Neuronal stem cell (in vitro differentiated cells): Measurements from ENCODE around the gene NAV2.
"Not testable (repeated sequence)": the region's sequence is repeated elsewhere in the genome, so short reads cannot be mapped to it uniquely, and the experiment has no call there.

Source experiments
- DNase-seq: peaks from one replicate; pipeline ENCODE4 v3.0.0-alpha.2; 2013; ENCODE audit warnings: low spot score
- H2AFZ ChIP-seq: one replicate; pipeline ENCODE4 v1.6.1; 2013; ENCODE audit warnings: mild to moderate bottlenecking, low read length, inconsistent platforms
- H2AK5ac ChIP-seq: 2 replicates; pipeline ENCODE4 v1.6.1; 2013; ENCODE audit warnings: low read depth, mild to moderate bottlenecking, inconsistent platforms, low read length, moderate library complexity, mixed read lengths
- H2BK120ac ChIP-seq: 2 replicates; pipeline ENCODE4 v1.6.1; 2013; ENCODE audit warnings: low read depth, mild to moderate bottlenecking, inconsistent platforms, low read length, moderate library complexity, mixed read lengths
- H2BK12ac ChIP-seq: one replicate; pipeline ENCODE4 v1.6.1; 2013; ENCODE audit warnings: low read length, inconsistent platforms
- H2BK15ac ChIP-seq: 2 replicates; pipeline ENCODE4 v1.6.1; 2013; ENCODE audit warnings: mild to moderate bottlenecking, low read length, inconsistent platforms, mixed read lengths
- H2BK5ac ChIP-seq: one replicate; pipeline ENCODE4 v1.6.1; 2013; ENCODE audit warnings: inconsistent platforms, mild to moderate bottlenecking, low read length, moderate library complexity
- H3K14ac ChIP-seq: one replicate; pipeline ENCODE4 v1.6.1; 2013; ENCODE audit warnings: low read length, inconsistent platforms
- H3K18ac ChIP-seq: 2 replicates; pipeline ENCODE4 v1.6.1; 2013; ENCODE audit warnings: low read length, inconsistent platforms
- H3K23ac ChIP-seq: 2 replicates; pipeline ENCODE4 v1.6.1; 2013; ENCODE audit warnings: low read depth, mild to moderate bottlenecking, mixed read lengths, low read length, inconsistent platforms; ENCODE audit not compliant: poor library complexity
- H3K27ac ChIP-seq: replicated peaks from 3 replicates; pipeline ENCODE4 v1.5.1; 2013; ENCODE audit warnings: low read length, inconsistent platforms
- H3K27me3 ChIP-seq, 3 experiments: 2 replicates each; pipeline ENCODE4 v1.6.1; 2013; ENCODE audit warnings: low read length in 3 of 3, mild to moderate bottlenecking in 2 of 3, inconsistent platforms in 1 of 3, low read depth in 1 of 3, mixed read lengths in 1 of 3, moderate library complexity in 1 of 3; ENCODE audit not compliant: control insufficient read depth in 3 of 3, insufficient read depth in 3 of 3
- H3K36me3 ChIP-seq, 2 donors: replicated peaks in 1 of 2; 2 replicates each; pipeline ENCODE4 v1.6.1; 2013; ENCODE audit warnings: low read length in 2 of 2; ENCODE audit not compliant: control insufficient read depth in 2 of 2, insufficient read depth in 2 of 2
- H3K4ac ChIP-seq: 2 replicates; pipeline ENCODE4 v1.6.1; 2013; ENCODE audit warnings: inconsistent platforms, mild to moderate bottlenecking, low read length, moderate library complexity
- H3K4me1 ChIP-seq, 2 donors: 1 replicate in 1 of 2; 2 replicates in 1 of 2; pipeline ENCODE4 v1.6.1; 2013; ENCODE audit warnings: low read length in 2 of 2, low read depth in 1 of 2; ENCODE audit not compliant: control insufficient read depth in 2 of 2, insufficient read depth in 1 of 2
- H3K4me2 ChIP-seq: one replicate; pipeline ENCODE4 v1.6.1; 2013; ENCODE audit warnings: mild to moderate bottlenecking, low read length, inconsistent platforms; ENCODE audit not compliant: insufficient read depth, poor library complexity, severe bottlenecking
- H3K4me3 ChIP-seq, 2 donors: 2 replicates each; pipeline ENCODE4 v1.5.1; 2013; ENCODE audit warnings: low read length in 2 of 2, mild to moderate bottlenecking in 2 of 2, inconsistent platforms in 1 of 2, moderate library complexity in 1 of 2
- H3K79me1 ChIP-seq: one replicate; pipeline ENCODE4 v1.6.1; 2013; ENCODE audit warnings: low read depth, mild to moderate bottlenecking, inconsistent platforms, low read length, moderate library complexity
- H3K9ac ChIP-seq: one replicate; pipeline ENCODE4 v1.6.1; 2013; ENCODE audit warnings: mild to moderate bottlenecking, low read depth, low read length, inconsistent platforms; ENCODE audit not compliant: poor library complexity
- H3K9me3 ChIP-seq, 2 donors: replicated peaks in 1 of 2; 2 replicates each; pipeline versions ENCODE3 to v1.6.1; 2013; ENCODE audit warnings: low read length in 2 of 2, mild to moderate bottlenecking in 2 of 2, inconsistent platforms in 1 of 2, low read depth in 1 of 2, mixed read lengths in 1 of 2, moderate library complexity in 1 of 2; ENCODE audit not compliant: control insufficient read depth in 2 of 2, insufficient read depth in 1 of 2
- H4K8ac ChIP-seq: one replicate; pipeline ENCODE4 v1.6.1; 2013; ENCODE audit warnings: low read depth, mild to moderate bottlenecking, inconsistent platforms, low read length, moderate library complexity
- H4K91ac ChIP-seq: one replicate; pipeline ENCODE4 v1.6.1; 2013; ENCODE audit warnings: low read length, low read depth, mild to moderate bottlenecking, inconsistent platforms; ENCODE audit not compliant: poor library complexity
- WGBS, 2 donors: extraction: QIAGEN DNeasy Blood & Tissue Kit; methylation state at CpG; one replicate each; pipeline ENCODE4 v1.1.7; 2013; ENCODE audit warnings: missing lambda C conversion rate in 2 of 2, mixed read lengths in 1 of 2; ENCODE audit not compliant: insufficient read length in 2 of 2, insufficient replicate concordance in 1 of 2; ENCODE audit errors: extremely low coverage in 2 of 2; 5-methylcytosine and 5-hydroxymethylcytosine counted together

The NAV2 gene

DNA sequence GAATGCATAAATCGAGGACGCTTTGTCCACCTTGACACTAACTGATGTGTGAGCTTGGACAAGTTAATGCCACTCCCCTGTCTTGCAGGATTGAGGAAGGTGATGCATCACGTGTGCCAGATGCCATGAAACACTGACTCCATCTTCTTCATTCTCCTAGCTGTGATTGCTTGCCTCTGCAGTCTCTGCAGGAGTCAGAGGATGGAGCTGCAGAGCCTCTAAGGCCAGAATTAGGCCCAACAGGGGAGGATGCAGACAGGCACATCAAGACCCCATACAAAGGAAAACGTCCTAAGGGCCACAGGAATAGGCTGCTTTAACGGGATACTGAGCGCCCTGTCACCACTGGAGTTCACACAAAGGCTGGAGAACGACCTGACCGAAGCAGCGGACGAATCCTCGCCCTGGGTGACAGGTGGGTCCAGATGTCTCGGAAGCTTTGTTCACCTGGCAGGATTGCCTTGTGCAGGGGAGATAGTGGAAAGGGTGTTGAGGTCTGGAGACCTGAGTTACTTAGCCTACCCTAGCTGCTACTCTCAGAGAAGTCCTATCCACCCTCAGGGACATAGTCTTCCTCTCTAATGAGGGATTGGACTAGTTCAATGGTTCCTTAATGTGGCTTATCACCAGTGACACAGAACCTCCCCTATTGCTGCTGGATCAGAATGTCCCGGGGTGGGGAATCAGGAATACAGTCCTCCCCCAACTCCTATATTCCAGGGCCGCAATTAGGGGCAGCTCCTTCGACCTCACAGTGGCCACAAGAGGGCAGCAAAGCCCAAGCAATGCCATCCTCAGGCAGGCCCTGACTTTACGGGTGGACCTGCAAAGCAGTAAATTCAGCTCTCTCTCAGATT is 415.3 kb downstream of the NAV2 start:
- H3K18ac ChIP-seq = peak overlapping the region; percentile 33
- no peak overlapping the region for H2AK5ac ChIP-seq
- no peak overlapping the region for H2BK5ac ChIP-seq
- H3K27ac ChIP-seq = no peak overlapping the region
- peaks cover 0 to 24% (median 9%) of the 10 kb centered on the region in 3 experiments for H3K27me3 ChIP-seq
- H3K14ac ChIP-seq = no peak overlapping the region
- no peak overlapping the region for H3K4me2 ChIP-seq
- no peak overlapping the region for H3K4ac ChIP-seq
- H2BK15ac ChIP-seq = peak overlapping the region; percentile 11
- H3K9me3 ChIP-seq = peaks cover 0 to 3% of the 10 kb centered on the region in 2 donors
- no peak overlapping the region for H4K91ac ChIP-seq
- H3K23ac ChIP-seq = peak overlapping the region; percentile 35
- no peak overlapping the region for H2BK12ac ChIP-seq
- H3K4me1 ChIP-seq = peaks cover 0 to 5% of the 10 kb centered on the region in 2 donors
- no peak overlapping the region for H4K8ac ChIP-seq
- no CpG with 5 or more reads among the region's 16 CpGs for WGBS, 2 donors
- no peaks in the 10 kb centered on the region for H3K36me3 ChIP-seq
- no peaks in the 10 kb centered on the region for H3K79me1 ChIP-seq
- no peak overlapping the region for H2BK120ac ChIP-seq
- H3K9ac ChIP-seq = no peak overlapping the region
- no peak overlapping the region for H2AFZ ChIP-seq
- no peak overlapping the region for H3K4me3 ChIP-seq
- peak; percentile 78 for DNase-seq

GRCh38 chr11:20128528-20128825 is 415.8 kb downstream of the NAV2 start:
- no CpG with 5 or more reads among the region's 7 CpGs for WGBS, 2 donors

DNA sequence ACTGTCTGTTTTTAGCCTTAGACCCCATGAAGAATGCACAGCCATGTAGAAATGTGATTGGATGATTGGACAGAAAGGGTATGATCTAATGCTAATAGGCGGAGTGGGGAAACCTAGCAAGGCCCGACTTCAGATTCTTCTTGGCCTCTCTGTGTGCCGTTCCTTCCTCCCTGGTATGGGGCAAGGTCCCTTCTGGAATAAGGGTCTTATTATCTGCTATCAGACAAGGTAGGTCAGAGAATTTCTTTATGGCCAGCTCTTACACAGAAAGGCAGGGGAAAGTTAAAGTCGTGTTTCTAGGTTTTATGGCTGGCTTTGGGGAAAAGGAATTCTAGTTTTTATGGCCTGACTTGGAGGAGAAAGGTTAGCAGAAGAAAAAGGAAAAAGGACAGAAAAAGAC is 417.0 kb downstream of the NAV2 start:
- no peak for DNase-seq
- Histone ChIP-seq H3K36me3 (no peaks in the 10 kb centered on the region), H3K4me3 (no peak overlapping the region), H4K91ac (no peak overlapping the region), H3K14ac (no peak overlapping the region), H2AK5ac (no peak overlapping the region), H2AFZ (no peak overlapping the region), H3K79me1 (no peaks in the 10 kb centered on the region), H3K18ac (no peak overlapping the region), H3K4ac (no peak overlapping the region), H2BK5ac (no peak overlapping the region), H3K9ac (no peak overlapping the region), H2BK12ac (no peak overlapping the region), H4K8ac (no peak overlapping the region), H3K4me2 (no peak overlapping the region), H3K27ac (no peak overlapping the region), H3K27me3 (peaks cover 0 to 36% (median 9%) of the 10 kb centered on the region in 3 experiments), H3K4me1 (peaks cover 0 to 5% of the 10 kb centered on the region in 2 donors), H2BK120ac (no peak overlapping the region), H3K9me3 (peaks cover 0 to 3% of the 10 kb centered on the region in 2 donors), H2BK15ac (no peak overlapping the region), H3K23ac (no peak overlapping the region)
- no CpG with 5 or more reads among the region's 4 CpGs for WGBS, 2 donors

More at GRCh38 chr11:20128528-20128825, 415.8 kb downstream of the NAV2 start:
- H3K18ac ChIP-seq, H3K14ac ChIP-seq, H4K91ac ChIP-seq, H2BK120ac ChIP-seq, H2BK5ac ChIP-seq, H3K4ac ChIP-seq, H3K9me3 ChIP-seq, DNase-seq, H2BK12ac ChIP-seq, H3K27ac ChIP-seq, H3K79me1 ChIP-seq, H2AK5ac ChIP-seq, H3K23ac ChIP-seq, H3K9ac ChIP-seq, H3K36me3 ChIP-seq, H4K8ac ChIP-seq, H2BK15ac ChIP-seq, H3K4me3 ChIP-seq, H3K4me1 ChIP-seq, H3K4me2 ChIP-seq, H2AFZ ChIP-seq: not testable (repeated sequence)
- peaks cover 0 to 24% (median 9%) of the 10 kb centered on the region in 3 experiments for H3K27me3 ChIP-seq

DNA sequence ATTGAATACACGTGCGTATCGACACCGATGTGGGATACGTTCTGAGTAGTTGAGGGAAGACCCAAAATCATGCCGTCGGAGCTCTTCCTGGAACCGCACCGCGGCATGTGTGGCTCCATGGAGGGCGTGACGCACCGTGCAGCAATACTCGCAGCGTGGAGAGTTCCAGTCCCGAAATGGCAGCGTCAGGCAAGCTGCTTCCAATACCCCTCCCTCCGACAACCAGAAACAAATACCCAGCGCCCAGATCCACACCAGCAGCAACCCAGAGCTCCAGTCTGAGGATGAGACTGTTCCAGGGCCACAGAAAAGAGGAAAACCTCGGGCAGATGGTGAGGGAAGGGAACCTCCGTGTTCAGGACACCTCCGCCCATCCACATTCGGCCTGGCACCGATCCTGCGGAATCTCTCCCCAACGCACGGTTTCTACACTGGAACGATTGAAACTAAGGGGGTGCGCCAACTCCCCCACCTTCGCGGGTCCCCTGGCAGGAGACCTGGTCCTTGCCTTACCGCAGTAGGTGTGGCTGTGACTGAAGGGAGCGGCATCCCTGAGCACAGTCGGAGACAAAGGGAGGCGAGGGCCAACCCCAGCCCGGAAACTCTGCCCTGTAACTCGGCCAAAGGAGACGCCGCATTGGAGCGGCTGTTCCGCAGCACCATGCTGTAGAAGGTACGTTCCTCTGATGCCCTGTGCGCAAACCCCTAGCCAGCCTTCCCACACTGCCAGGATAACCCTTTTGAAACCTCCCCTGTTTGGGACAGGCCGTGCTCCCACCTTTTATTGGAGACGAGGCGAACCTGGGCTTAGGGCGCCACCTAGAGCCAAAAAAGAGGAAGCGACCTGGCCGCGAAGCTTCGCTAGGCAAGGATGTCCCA is 419.4 kb downstream of the NAV2 start:
- H3K9me3 ChIP-seq = peaks cover 0 to 6% of the 10 kb centered on the region in 2 donors
- H3K4ac ChIP-seq = no peak overlapping the region
- H2BK12ac ChIP-seq = peak overlapping the region; percentile 95
- H3K27ac ChIP-seq = no peak overlapping the region
- H2BK120ac ChIP-seq = no peak overlapping the region
- no peak overlapping the region for H4K91ac ChIP-seq
- H3K23ac ChIP-seq = no peak overlapping the region
- no CpG with 5 or more reads among the region's 51 CpGs for WGBS, 2 donors
- peak overlapping the region; percentile 13 for H2BK15ac ChIP-seq
- H3K18ac ChIP-seq = peak overlapping the region; percentile 78
- H3K79me1 ChIP-seq = no peaks in the 10 kb centered on the region
- H2BK5ac ChIP-seq = no peak overlapping the region
- no peak overlapping the region for H4K8ac ChIP-seq
- H3K9ac ChIP-seq = peak overlapping the region; percentile 46
- peaks cover 0 to 5% of the 10 kb centered on the region in 2 donors for H3K4me1 ChIP-seq
- H2AFZ ChIP-seq = peak overlapping the region; percentile 88
- peak overlapping the region; percentile 68 for H2AK5ac ChIP-seq
- no peaks in the 10 kb centered on the region for H3K36me3 ChIP-seq
- peak; percentile 70 for DNase-seq
- H3K4me3 ChIP-seq = peak overlapping the region in 1 of 2 donors; percentile 76
- H3K4me2 ChIP-seq = peak overlapping the region; percentile 63
- H3K27me3 ChIP-seq = peaks cover 0 to 43% (median 9%) of the 10 kb centered on the region in 3 experiments
- H3K14ac ChIP-seq = peak overlapping the region; percentile 47
